HepG2 (cell line): ENCODE data around the gene STMN3. TPM values are rescaled to one million over a fixed set of nuclear protein-coding genes. Genes with fewer than 3 reads are reported as not detected.

Source experiments
- CAMTA2 ChIP-seq: sonication (generic); formaldehyde crosslinking; IDR thresholded peaks from 2 replicates; pipeline ENCODE4 v1.4.0; 2020; ENCODE audit warnings: mild to moderate bottlenecking, missing genetic modification reagents, borderline replicate concordance
- HNRNPH1 ChIP-seq: fragments of 200-400 bp; formaldehyde crosslinking; optimal IDR thresholded peaks from 2 replicates; pipeline ENCODE3; 2017; ENCODE audit warnings: mild to moderate bottlenecking, low read depth, low read length
- KLF12 ChIP-seq: sonication (generic); formaldehyde crosslinking; IDR thresholded peaks from 2 replicates; pipeline ENCODE4 v1.4.0; 2020; ENCODE audit warnings: missing genetic modification reagents, borderline replicate concordance
- MAZ ChIP-seq, 2 experiments: sonication (generic) in 1 of 2; formaldehyde crosslinking in 1 of 2; IDR thresholded peaks; 2 replicates each; pipeline versions ENCODE4 v1.5.0 to v1.6.1; 2012 to 2020; ENCODE audit warnings: low read depth in 2 of 2, mild to moderate bottlenecking in 2 of 2, borderline replicate concordance in 1 of 2, improper control_type of control experiment in 1 of 2, low read length in 1 of 2, missing genetic modification reagents in 1 of 2, moderate library complexity in 1 of 2
- PLRG1 ChIP-seq: fragments of 450-650 bp; conservative IDR thresholded peaks from 2 replicates; pipeline ENCODE4 v1.6.1; 2016
- POLR2A ChIP-seq, 2 experiments: IDR thresholded peaks; 2 replicates each; pipeline ENCODE4 v1.6.1; 2011; ENCODE audit warnings: low read depth in 2 of 2, low read length in 2 of 2, mild to moderate bottlenecking in 1 of 2, moderate library complexity in 1 of 2; ENCODE audit not compliant: insufficient read depth in 1 of 2
- SRY ChIP-seq: sonication (generic); formaldehyde crosslinking; IDR thresholded peaks from 2 replicates; pipeline ENCODE4 v1.8.0; 2022; ENCODE audit warnings: mild to moderate bottlenecking, missing genetic modification reagents
- ZBTB38 ChIP-seq: sonication (generic); formaldehyde crosslinking; IDR thresholded peaks from 2 replicates; pipeline ENCODE4 v1.5.1; 2020; ENCODE audit warnings: mild to moderate bottlenecking, missing genetic modification reagents
- ZNF251 ChIP-seq: sonication (generic); formaldehyde crosslinking; IDR thresholded peaks from 2 replicates; pipeline ENCODE4 v1.9.0; 2021; ENCODE audit warnings: mild to moderate bottlenecking, missing genetic modification reagents
- ZNF263 ChIP-seq: sonication (generic); formaldehyde crosslinking; IDR thresholded peaks from 2 replicates; pipeline ENCODE4 v1.4.0; 2020; ENCODE audit warnings: missing genetic modification reagents
- ZNF761 ChIP-seq: sonication (generic); formaldehyde crosslinking; conservative IDR thresholded peaks from 2 replicates; pipeline ENCODE4 v1.4.0; 2020; ENCODE audit warnings: mild to moderate bottlenecking, missing genetic modification reagents
- polyA plus RNA-seq, 8 experiments: library from polyadenylated mRNA; depleted of rRNA in 3 of 8; stranded (reverse) in 7 of 8; unstranded in 1 of 8; fragments of >200 nt; fragmentation: Illumina TruSeq in 4 of 8; extraction: Trizol in 4 of 8; gene quantifications; 2 replicates each; pipeline versions ENCODE4 v1.2.1 to v1.2.3, GENCODE V29; 2011 to 2016; ENCODE audit warnings: low read depth in 4 of 8, missing spikeins in 1 of 8, mixed read lengths in 1 of 8; ENCODE audit not compliant: insufficient read depth in 1 of 8
- total RNA-seq, 5 experiments: library from RNA; depleted of rRNA; stranded (reverse); fragments of >200 nt; fragmentation: Illumina TruSeq; extraction: Trizol; gene quantifications; 2 replicates each; pipeline ENCODE4 v1.2.3, GENCODE V29; 2016; ENCODE audit warnings: low read depth in 1 of 5
- TF ChIP-seq, protein P1 (sequence below): sonication (generic); formaldehyde crosslinking; IDR thresholded peaks from 2 replicates; pipeline ENCODE4 v1.5.1; 2020; ENCODE audit warnings: missing genetic modification reagents, mild to moderate bottlenecking, borderline replicate concordance
- TF ChIP-seq, protein P2 (sequence below): sonication (generic); formaldehyde crosslinking; IDR thresholded peaks from 2 replicates; pipeline ENCODE4 v1.4.0; 2020; ENCODE audit warnings: missing genetic modification reagents
- TF ChIP-seq, protein P3 (sequence below): sonication (generic); formaldehyde crosslinking; IDR thresholded peaks from 2 replicates; pipeline ENCODE4 v1.4.0; 2020; ENCODE audit warnings: missing genetic modification reagents, low read depth, mild to moderate bottlenecking, borderline replicate concordance

Gene STMN3
- total and polyA plus RNA-seq, 2 of the 13 experiments (the other 11 are each of a cell fraction or from before 2014, with no cell fraction given) = 21.0 to 48.3 TPM

DNA sequence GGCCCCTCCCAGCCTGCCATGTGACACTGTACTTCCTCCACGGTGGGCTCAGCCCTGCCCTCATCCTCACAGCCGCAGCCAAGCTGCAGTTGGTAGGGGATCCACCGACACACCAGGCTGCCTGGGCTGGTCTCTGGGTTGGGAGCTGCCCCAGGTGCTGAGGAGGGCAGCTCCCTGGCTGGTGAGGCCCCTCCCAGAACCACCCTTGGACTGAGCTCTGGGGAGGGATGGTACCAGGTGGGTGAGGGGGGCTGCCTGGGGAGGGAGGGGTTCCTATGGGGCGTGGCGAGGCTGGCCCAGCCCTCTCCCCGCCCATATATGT, 43.0 kb upstream of the STMN3 start (continued):
- TF ChIP-seq, protein P1, sequence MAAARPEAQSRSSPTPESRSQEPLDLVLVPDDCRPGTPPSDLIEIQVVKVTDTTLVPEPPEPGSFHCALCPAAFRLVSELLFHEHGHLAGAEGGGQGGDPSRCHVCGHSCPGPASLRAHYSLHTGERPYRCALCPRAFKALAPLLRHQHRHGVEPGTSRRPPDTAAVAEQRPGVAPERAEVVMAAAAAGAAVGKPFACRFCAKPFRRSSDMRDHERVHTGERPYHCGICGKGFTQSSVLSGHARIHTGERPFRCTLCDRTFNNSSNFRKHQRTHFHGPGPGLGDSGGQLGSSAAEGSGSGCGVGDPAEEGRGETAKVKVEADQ (CRISPR knock-in tag) = no peak
- TF ChIP-seq POLR2A (IDR thresholded peaks at IDR 0.05; ENCODE audit: insufficient read depth in 1 of 2, low read depth in 2 of 2, low read length in 2 of 2) (peak; percentile 6 to 17; a peak in 2 of 4 replicates), ZBTB38 (CRISPR knock-in tag) (peak; percentile 5; the same call in 1 of the 2 replicates), CAMTA2 (no peak), MAZ (IDR thresholded peaks at IDR 0.05; ENCODE audit: borderline replicate concordance, low read depth, low read length) (no peak), MAZ (CRISPR knock-in tag; IDR thresholded peaks at IDR 0.05; ENCODE audit: low read depth) (0 out of 2 replicates have a peak, but pooled peaks have one; percentile 2), PLRG1 (no peak), SRY (CRISPR knock-in tag) (0 out of 2 replicates have a peak, but pooled peaks have one; percentile 10), ZNF761 (0 out of 2 replicates have a peak, but pooled peaks have one; percentile 15), HNRNPH1 (peak; percentile 25), KLF12 (CRISPR knock-in tag) (0 out of 2 replicates have a peak, but pooled peaks have one; percentile 5), ZNF263 (CRISPR knock-in tag) (no peak), ZNF251 (CRISPR knock-in tag) (0 out of 2 replicates have a peak, but pooled peaks have one; percentile 40)
- TF ChIP-seq, protein P2, sequence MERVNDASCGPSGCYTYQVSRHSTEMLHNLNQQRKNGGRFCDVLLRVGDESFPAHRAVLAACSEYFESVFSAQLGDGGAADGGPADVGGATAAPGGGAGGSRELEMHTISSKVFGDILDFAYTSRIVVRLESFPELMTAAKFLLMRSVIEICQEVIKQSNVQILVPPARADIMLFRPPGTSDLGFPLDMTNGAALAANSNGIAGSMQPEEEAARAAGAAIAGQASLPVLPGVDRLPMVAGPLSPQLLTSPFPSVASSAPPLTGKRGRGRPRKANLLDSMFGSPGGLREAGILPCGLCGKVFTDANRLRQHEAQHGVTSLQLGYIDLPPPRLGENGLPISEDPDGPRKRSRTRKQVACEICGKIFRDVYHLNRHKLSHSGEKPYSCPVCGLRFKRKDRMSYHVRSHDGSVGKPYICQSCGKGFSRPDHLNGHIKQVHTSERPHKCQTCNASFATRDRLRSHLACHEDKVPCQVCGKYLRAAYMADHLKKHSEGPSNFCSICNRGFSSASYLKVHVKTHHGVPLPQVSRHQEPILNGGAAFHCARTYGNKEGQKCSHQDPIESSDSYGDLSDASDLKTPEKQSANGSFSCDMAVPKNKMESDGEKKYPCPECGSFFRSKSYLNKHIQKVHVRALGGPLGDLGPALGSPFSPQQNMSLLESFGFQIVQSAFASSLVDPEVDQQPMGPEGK (CRISPR knock-in tag) = peak; percentile 34; the same call in 1 of the 2 replicates
- TF ChIP-seq, protein P3, sequence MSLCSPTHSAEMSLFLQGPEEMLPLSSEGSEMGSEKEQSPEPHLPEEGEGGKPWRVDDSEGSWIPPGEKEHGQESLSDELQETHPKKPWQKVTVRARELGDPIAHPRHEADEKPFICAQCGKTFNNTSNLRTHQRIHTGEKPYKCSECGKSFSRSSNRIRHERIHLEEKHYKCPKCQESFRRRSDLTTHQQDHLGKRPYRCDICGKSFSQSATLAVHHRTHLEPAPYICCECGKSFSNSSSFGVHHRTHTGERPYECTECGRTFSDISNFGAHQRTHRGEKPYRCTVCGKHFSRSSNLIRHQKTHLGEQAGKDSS (CRISPR knock-in tag) = peak; percentile 38; the same call in 1 of the 2 replicates
- TF ChIP-seq, all 625 proteins: peak for 24
